CD4-positive, alpha-beta T cell treated with Interleukin-2 at 100 ng/mL for 4 hours (primary cell): ENCODE results near the gene TAF11L9.
"Not testable (repeated sequence)": the region's sequence is repeated elsewhere in the genome, so short reads cannot be mapped to it uniquely, and the experiment has no call there.

ENCODE experiments used
- DNase-seq: peaks from one replicate; pipeline ENCODE4 v3.0.0-alpha.2; 2020; ENCODE audit warnings: low spot score

TAF11L9 gene

DNA sequence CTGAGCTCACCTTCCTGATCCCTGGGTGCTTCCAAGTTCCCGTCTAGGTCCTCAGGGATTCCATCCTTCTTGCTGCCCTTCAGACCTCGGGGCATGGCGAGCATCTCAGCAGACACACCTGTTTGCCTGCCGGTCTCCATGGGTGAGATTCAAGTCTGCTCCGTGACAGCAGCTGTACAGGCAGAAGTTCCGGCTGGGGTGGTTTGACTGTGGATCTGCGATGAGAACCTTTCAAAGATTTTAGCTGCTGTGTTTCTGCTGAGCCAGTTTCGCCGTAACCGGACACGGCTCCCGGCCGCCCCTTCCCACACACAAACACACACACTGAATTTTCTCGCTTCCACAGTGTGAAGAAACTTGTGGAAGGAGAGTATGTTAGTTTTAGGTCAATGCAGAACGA lies at the start of gene TAF11L9:
Gene TAF11L9 (minus strand): TSS at position 140 of the 400 bp plus-strand sequence.
- not testable (repeated sequence) for DNase-seq

DNA sequence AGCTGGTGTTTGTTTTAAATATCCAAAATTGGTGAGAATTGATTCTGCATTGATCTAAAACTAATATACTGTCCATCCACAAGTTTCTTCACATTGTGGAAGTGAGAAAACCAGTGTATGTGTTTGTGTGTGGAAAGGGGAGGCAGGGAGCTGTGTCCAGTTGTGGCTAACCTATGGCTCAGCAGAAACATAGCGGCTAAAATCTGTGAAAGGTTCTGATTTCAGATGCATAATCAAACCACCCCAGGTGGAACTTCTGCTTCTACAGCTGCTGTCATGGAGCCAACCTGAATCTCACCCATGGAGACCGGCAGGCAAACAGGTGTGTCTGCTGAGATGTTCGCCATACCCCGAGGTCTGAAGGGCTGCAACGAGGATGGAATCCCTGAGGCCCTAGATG lies 40.0 kb upstream of the TAF11L9 start, which contains the start of gene TAF11L14:
Gene TAF11L14 (plus strand): TSS at position 301 of the 400 bp plus-strand sequence.
- DNase-seq, result no peak

DNA sequence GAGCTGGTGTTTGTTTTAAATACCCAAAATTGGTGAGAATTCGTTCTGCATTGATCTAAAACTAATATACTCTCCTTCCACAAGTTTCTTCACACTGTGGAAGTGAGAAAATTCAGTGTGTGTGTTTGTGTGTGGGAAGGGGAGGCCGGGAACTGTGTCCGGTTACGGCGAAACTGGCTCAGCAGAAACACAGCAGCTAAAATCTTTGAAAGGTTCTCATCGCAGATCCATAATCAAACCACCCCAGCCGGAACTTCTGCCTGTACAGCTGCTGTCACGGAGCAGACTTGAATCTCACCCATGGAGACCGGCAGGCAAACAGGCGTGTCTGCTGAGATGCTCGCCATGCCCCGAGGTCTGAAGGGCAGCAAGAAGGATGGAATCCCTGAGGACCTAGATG lies 37.6 kb upstream of the TAF11L9 start, which contains the start of gene TAF11L13:
Gene TAF11L13 (plus strand): TSS at position 301 of the 400 bp plus-strand sequence.
- DNase-seq, result not testable (repeated sequence)

DNA sequence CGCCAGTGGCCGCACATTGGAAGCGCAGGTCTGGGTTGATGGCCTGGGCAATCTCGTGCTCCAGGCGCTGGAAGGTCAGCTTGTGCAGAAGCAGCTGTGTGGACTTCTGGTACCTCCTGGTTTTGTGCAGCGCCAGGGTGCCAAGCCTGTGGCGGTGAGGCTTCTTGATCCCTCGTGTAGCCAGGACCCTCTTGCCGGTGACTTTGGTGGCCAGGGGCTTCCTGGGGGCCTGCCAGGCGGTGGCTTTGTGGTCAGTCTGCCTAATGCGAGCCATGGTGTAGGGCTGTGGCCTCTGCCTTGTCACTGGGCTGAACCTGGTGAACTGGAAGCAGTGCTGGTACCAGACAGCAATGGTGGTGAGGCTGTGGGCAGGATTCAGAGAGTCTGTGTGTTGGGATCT lies 31.5 kb upstream of the TAF11L9 start:
- no peak for DNase-seq

DNA sequence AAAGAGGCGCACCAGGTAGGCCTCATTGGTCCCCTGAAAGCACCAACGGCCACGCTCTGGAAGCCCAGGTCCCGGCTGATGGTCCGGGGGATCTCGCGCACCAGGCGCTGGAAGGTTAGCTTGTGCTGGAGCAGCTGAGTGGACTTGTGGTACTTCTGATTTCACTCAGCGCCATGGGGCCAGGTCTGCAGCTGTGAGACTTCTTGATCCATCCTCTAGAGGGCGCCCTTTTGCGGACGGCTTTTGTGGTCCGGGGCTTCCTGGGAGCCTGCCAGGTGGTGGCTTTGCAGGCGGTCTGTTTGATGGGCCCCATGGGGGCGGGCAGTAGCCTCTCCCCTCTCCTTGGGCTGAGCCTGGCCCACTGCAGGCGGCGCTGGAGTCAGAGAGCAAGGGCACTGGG lies 26.4 kb upstream of the TAF11L9 start:
- DNase-seq, result no peak

DNA sequence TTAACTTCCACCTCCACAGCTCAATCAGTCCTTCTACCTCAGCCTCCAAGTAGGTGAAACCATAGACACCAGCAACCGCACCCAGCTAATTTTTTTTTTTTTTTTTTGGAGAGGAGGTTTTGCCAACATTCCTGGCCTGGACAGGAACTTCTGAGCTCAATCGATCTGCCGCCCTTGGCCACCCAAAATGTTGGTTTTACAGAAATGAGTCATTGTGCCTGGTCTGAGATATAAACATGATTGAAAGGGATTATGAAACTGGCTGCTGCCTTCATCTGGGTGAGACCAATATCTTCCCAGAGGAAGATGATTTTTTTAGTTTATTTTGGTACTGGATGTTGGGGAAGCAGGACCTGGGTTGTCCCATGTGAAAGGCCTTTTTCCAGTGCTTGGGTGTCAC lies 25.2 kb upstream of the TAF11L9 start:
- no peak for DNase-seq

DNA sequence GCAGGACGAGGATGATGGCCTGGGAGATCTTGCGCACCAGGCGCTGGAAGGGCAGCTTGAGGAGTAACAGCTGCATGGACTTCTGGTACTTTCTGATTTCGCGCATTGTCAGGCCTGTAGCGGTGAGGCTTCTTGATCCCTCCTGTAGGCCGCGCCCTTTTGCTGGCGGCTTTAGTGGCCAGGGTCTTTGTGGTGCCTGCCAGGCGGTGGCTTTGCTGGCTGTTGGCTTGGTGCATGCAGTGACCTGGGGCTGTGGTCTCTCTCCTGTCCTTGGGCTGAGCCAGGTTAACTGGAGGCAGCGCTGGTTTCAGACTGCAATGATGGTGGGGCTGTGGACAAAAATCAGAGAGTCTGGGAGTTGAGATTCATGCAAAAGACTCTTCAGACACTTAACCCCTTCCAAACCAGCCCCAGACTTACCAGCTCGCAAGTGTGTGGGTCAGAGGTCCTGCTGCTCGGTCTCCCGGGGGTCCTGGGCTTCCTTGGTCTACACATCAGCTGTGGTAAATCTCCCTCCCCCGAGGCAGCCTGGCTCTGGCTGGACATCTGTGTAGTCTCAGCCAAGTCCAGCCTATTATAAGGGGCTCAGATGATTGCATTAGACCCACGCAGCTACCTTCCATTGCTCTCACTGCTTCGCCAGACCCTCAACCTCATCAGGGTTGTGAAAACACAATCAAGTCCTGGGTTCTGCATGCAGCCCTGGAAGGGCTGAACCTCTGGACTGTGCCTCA lies 20.8 kb upstream of the TAF11L9 start:
- no peak for DNase-seq

DNA sequence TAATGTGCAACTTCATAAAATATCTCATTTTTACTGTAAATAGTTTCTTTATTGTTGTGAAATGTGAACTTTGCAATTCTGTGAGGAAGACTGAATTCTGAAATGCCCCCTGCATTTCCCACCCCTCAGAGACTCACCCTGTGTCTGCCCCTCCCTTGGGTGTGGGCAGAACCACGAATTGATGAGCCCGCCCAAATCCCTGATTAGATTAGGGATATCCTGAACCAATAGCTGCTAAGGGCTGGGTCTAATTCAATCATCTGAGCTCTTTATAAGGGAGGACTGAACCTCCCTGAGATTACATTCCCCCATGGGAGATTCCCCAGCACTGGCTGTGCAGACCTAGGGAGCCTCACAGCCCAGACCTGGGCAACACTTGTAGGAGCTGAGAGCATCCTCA lies 15.9 kb upstream of the TAF11L9 start, which contains the start of gene TAF11L12:
Gene TAF11L12 (plus strand): TSS at position 301 of the 400 bp plus-strand sequence.
- not testable (repeated sequence) for DNase-seq

DNA sequence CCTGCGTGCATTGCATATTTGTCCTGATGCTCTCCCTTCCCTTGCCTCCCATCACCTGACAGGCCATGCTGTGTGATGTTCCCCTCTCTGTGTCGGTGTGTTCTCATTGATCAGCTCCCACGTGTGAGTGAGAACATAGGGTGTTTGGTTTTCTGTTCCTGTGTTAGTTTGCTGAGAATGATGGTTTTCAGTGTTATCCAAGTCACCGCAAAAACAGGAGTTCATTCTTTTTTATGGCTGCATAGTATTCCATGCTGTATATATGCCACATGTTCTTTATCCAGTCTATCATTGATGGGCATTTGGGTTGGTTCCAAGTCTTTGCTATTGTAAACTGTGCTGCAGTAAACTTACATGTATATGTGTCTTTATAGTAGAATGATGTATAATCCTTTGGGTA lies 13.3 kb upstream of the TAF11L9 start:
- DNase-seq, result not testable (repeated sequence)

DNA sequence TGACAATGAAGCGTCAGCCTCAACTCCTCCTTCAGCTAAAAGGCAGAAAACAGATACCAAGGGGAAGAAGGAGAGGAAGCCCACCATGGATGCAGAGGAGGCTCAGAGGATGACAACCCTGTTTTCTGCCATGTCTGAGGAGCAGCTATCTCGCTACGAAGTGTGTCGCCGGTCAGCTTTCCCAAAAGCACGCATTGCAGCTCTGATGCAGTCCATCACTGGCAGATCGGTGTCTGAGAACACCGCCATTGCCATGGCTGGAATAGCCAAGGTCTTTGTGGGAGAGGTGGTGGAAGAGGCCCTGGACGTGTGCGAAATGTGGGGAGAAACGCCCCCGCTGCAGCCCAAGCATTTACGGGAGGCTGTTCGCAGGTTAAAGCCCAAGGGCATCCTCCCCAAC lies 10.8 kb upstream of the TAF11L9 start:
- no peak for DNase-seq

DNA sequence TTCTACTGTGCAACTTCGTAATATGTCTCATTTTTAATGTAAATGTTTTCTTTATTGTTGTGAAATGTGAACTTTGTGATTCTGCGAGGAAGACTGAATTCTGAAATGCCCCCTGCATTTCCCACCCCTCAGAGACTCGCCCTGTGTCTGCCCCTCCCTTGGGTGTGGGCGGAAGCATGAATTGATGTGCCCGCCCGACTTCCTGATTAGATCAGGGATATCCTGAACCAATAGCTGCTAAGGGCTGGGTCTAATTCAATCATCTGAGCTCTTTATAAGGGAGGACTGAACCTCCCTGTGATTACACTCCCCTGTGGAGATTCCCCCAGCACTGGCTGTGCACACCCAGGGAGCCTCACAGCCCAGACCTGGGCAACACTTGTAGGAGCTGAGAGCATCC lies 9.7 kb upstream of the TAF11L9 start, which contains the start of gene TAF11L11:
Gene TAF11L11 (plus strand): TSS at position 304 of the 400 bp plus-strand sequence.
- DNase-seq, result not testable (repeated sequence)

DNA sequence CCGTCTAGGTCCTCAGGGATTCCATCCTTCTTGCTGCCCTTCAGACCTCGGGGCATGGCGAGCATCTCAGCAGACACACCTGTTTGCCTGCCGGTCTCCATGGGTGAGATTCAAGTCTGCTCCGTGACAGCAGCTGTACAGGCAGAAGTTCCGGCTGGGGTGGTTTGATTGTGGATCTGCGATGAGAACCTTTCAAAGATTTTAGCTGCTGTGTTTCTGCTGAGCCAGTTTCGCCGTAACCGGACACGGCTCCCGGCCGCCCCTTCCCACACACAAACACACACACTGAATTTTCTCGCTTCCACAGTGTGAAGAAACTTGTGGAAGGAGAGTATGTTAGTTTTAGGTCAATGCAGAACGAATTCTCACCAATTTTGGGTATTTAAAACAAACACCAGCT lies 3.5 kb upstream of the TAF11L9 start, which contains the start of gene TAF11L10:
Gene TAF11L10 (minus strand): TSS at position 101 of the 400 bp plus-strand sequence.
- DNase-seq, result not testable (repeated sequence)

DNA sequence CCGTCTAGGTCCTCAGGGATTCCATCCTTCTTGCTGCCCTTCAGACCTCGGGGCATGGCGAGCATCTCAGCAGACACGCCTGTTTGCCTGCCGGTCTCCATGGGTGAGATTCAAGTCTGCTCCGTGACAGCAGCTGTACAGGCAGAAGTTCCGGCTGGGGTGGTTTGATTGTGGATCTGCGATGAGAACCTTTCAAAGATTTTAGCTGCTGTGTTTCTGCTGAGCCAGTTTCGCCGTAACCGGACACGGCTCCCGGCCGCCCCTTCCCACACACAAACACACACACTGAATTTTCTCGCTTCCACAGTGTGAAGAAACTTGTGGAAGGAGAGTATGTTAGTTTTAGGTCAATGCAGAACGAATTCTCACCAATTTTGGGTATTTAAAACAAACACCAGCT lies 3.3 kb downstream of the TAF11L9 start, which contains the start of gene TAF11L8:
Gene TAF11L8 (minus strand): TSS at position 101 of the 400 bp plus-strand sequence.
- not testable (repeated sequence) for DNase-seq

DNA sequence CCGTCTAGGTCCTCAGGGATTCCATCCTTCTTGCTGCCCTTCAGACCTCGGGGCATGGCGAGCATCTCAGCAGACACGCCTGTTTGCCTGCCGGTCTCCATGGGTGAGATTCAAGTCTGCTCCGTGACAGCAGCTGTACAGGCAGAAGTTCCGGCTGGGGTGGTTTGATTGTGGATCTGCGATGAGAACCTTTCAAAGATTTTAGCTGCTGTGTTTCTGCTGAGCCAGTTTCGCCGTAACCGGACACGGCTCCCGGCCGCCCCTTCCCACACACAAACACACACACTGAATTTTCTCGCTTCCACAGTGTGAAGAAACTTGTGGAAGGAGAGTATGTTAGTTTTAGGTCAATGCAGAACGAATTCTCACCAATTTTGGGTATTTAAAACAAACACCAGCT lies 8.5 kb downstream of the TAF11L9 start, which contains the start of gene TAF11L7:
Gene TAF11L7 (minus strand): TSS at position 101 of the 400 bp plus-strand sequence.
- not testable (repeated sequence) for DNase-seq
